Esophagus muscularis mucosa (tissue), 4 donors: ENCODE results near the gene WDR17.

Experiments
- EP300 ChIP-seq: sonication (generic); formaldehyde crosslinking; IDR thresholded peaks from one replicate; pipeline ENCODE4 v1.6.1; 2017; ENCODE audit warnings: antibody characterized with exemption
- POLR2A ChIP-seq: fragments of 450-650 bp; IDR thresholded peaks from one replicate; pipeline ENCODE4 v1.6.1; 2017; ENCODE audit warnings: antibody characterized with exemption, moderate library complexity, mild to moderate bottlenecking, low read depth
- TF ChIP-seq, protein P1 (sequence below), 3 experiments: fragments of 200-600 bp in 2 of 3; fragments of 450-650 bp in 1 of 3; sonication (generic) in 2 of 3; IDR thresholded peaks; one replicate each; pipeline ENCODE4 v1.5.1; 2017 to 2019; ENCODE audit warnings: antibody characterized with exemption in 3 of 3, mild to moderate bottlenecking in 2 of 3, moderate library complexity in 1 of 3

- TF ChIP-seq POLR2A (no peak), EP300 (no peak)
- TF ChIP-seq, protein P1, sequence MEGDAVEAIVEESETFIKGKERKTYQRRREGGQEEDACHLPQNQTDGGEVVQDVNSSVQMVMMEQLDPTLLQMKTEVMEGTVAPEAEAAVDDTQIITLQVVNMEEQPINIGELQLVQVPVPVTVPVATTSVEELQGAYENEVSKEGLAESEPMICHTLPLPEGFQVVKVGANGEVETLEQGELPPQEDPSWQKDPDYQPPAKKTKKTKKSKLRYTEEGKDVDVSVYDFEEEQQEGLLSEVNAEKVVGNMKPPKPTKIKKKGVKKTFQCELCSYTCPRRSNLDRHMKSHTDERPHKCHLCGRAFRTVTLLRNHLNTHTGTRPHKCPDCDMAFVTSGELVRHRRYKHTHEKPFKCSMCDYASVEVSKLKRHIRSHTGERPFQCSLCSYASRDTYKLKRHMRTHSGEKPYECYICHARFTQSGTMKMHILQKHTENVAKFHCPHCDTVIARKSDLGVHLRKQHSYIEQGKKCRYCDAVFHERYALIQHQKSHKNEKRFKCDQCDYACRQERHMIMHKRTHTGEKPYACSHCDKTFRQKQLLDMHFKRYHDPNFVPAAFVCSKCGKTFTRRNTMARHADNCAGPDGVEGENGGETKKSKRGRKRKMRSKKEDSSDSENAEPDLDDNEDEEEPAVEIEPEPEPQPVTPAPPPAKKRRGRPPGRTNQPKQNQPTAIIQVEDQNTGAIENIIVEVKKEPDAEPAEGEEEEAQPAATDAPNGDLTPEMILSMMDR (IDR thresholded peaks at IDR 0.05), result no peak
Measured at GRCh38 chr4:176064539-176064938, 1.1 kb upstream of the WDR17 start.
